ENCODE data around the gene HIPK1. TPM values are rescaled to one million over a fixed set of nuclear protein-coding genes. Genes with fewer than 3 reads are reported as not detected.

HIPK1 gene
- total and polyA plus RNA-seq, 2 of the 13 experiments (the other 11 are each of a cell fraction or from before 2014, with no cell fraction given): 20.8 to 33.4 TPM

GRCh38 chr1:113928941-113929749 lies at the start of gene HIPK1 (continued):
- TF ChIP-seq DZIP1 (CRISPR knock-in tag; IDR thresholded peaks at IDR 0.05): no peak
- TF ChIP-seq ZNF101 (CRISPR knock-in tag; IDR thresholded peaks at IDR 0.05; ENCODE audit: borderline replicate concordance, low read depth): no peak
- no peak for TF ChIP-seq ZNF3 (CRISPR knock-in tag; IDR thresholded peaks at IDR 0.05)
- peak; percentile 95 for TF ChIP-seq HDAC1 (CRISPR knock-in tag; IDR thresholded peaks at IDR 0.05)
- TF ChIP-seq SAP130 (CRISPR knock-in tag; IDR thresholded peaks at IDR 0.05; ENCODE audit: low read depth): peak; percentile 97
- TF ChIP-seq SMAD1 (CRISPR knock-in tag; IDR thresholded peaks at IDR 0.05; ENCODE audit: borderline replicate concordance, low read depth): no peak; the same call in 1 of the 2 replicates
- no peak for TF ChIP-seq NPAS2 (CRISPR knock-in tag; IDR thresholded peaks at IDR 0.05; ENCODE audit: borderline replicate concordance)
- peak; percentile 41; the same call in 1 of the 2 replicates for TF ChIP-seq ZNF558 (CRISPR knock-in tag; IDR thresholded peaks at IDR 0.05; ENCODE audit: borderline replicate concordance)
- no peak; the same call in 1 of the 2 replicates for TF ChIP-seq ZNF616 (CRISPR knock-in tag; IDR thresholded peaks at IDR 0.05; ENCODE audit: low read depth)
- no peak for TF ChIP-seq NFE2 (CRISPR knock-in tag; IDR thresholded peaks at IDR 0.05)
- peak; percentile 80; the same call in 1 of the 2 replicates for TF ChIP-seq BORCS8-MEF2B (CRISPR knock-in tag; IDR thresholded peaks at IDR 0.05)
- peak; percentile 87 for TF ChIP-seq KMT2B (CRISPR knock-in tag; IDR thresholded peaks at IDR 0.05)
- no peak for TF ChIP-seq ZNF512 (CRISPR knock-in tag; IDR thresholded peaks at IDR 0.05)
- TF ChIP-seq MXD4 (CRISPR knock-in tag; IDR thresholded peaks at IDR 0.05): peak; percentile 75
- TF ChIP-seq NR2F1 (CRISPR knock-in tag; IDR thresholded peaks at IDR 0.05): no peak; a peak in 1 of 4 replicates
- peak; percentile 69; the same call in 1 of the 2 replicates for TF ChIP-seq CSRNP1 (CRISPR knock-in tag; IDR thresholded peaks at IDR 0.05)
- no peak for TF ChIP-seq ATF6 (CRISPR knock-in tag; conservative IDR thresholded peaks at IDR 0.05)
